Measurements from ENCODE around the gene PSG6.
"Not testable (repeated sequence)": the region's sequence is repeated elsewhere in the genome, so short reads cannot be mapped to it uniquely, and the experiment has no call there.

The PSG6 gene

DNA sequence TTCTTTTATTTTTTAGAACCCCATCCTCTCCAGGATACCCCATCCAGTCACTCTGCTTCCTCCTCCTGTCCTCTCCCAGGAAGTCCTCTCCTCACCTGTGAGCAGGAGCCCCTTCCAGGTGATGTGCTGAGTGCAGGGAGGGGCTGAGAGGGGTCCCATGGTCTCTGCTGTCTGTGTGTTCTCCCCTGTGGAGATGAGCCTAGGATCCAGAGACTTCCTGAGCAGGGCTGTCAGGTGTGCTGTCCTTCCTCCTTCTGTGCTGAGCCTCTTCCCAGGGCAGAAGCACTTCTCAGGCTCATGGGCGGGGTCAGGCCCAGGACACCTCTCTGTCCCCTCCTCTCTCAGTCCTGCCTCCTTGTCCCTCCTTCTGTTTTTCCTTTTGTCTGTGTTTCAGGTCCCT is at the start of gene PSG6:
PSG6 (minus strand) TSS at position 261 of the 400 bp plus-strand sequence; CDS start at position 159, 102 bp downstream.
- not testable (repeated sequence) for DNase-seq (ENCODE audit: low read depth)

DNA sequence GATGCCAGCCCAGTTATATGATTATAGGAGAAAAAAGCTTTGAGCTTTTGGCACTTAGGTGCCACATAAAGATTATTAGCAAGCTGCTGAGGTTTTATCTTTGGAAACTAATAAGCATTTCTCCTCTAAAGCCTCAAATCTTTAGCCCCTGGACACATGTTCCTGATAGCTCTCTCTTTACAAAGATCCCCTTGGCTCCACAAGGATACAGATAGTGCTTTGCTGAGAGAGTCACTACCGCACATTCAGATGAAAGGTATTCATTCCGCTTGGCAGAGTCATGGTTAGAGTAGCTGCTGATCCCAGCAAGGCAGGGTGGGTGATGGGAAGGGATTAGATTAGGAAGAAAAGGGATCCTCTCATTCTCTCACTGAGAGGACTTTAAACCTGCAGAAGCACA is 47.5 kb upstream of the PSG6 start:
- DNase-seq (ENCODE audit: low read depth): peak; percentile 11
- H3K4me3 ChIP-seq (ENCODE audit: low read depth, low read length): no peak overlapping the region

More for the DNA sequence above, at the start of gene PSG6:
- not testable (repeated sequence) for H3K4me3 ChIP-seq (ENCODE audit: low read depth, low read length)

DNA sequence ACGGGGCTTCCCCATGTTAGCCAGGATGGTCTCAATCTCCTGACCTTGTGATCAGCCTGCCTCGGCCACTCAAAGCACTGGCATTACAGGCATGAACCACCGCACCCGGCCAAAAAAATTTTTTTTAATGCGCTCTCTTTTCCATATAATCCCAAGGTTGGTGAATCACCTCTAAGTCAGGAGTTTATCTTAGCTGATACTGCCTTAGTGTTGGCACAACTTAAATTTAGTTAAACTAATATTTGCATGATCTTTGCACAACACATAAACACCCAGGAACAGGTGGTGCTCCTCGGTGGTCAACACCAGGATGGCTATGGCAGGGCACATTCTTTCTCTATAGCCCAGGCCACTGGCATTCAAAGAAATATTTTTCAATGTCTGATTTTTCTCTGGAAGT is 43.4 kb upstream of the PSG6 start:
- H3K4me3 ChIP-seq (ENCODE audit: low read depth, low read length): no peak overlapping the region
- DNase-seq (ENCODE audit: low read depth): no peak

DNA sequence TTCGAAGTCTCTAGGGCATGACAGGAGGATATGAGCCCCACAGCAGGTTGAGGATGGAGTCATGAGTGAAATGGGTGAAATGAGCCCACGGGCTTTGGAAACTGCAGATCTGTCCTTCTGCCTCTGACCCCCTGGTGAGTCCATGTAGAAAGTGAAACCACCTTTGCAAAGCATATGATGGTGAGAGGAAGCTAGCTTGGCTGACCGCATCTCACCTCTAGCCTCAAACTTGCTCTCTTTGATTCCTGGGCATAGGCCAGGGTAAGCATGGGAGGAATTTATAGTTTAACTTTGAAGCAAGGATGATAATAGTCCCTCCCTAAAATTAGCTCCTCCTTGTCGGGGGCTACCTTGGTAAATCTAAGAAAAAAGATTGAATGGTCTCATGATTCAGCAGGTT is 34.4 kb upstream of the PSG6 start:
- H3K4me3 ChIP-seq (ENCODE audit: low read depth, low read length); DNase-seq (ENCODE audit: low read depth): not testable (repeated sequence)

DNA sequence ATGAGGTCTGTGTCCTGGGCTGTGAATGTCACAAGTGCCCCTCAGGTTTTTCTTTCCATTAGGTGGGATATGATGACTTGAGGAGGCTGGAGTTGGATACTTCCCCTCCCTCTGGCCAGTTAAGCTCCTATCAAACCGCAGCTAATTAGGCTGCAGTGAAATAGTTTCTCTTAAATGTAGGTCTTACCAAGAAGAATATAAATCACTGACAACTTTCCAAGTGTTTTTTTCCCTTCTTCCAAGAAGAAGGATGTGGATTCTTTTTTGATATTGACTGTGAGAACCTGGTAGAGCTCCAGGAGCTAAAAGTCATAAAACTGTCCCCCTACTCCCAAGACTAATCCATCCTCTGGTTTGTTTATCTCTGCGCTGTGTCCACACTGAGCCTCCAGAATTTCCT is 33.8 kb upstream of the PSG6 start:
- not testable (repeated sequence) for DNase-seq (ENCODE audit: low read depth)

DNA sequence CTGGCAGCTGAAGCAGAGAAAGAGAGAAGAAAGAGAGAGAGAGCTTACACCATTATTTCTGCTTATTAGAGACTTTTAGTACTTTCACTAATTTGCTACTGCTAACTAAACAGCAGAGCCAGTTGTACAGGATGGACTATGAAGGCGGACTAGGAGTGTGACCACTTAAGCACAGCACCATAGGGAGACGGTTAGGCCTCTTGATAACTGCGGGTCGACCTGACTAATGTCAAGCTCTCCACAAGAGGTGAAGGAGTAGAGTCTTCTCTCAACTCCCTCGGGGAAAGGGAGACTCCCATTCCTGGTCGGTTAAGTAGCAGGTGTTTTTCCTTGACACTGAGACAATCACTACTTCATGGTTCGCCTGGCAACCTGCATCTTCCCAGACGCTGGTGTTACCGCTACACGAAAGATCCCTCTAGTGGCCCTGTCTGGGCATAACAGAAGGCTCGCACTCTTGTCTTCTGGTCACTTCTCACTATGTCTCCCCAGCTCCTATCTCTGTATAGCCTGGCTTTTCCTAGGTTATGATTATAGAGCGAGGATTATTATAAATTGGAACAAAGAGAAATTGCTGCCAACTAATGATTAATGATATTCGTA is 24.6 kb upstream of the PSG6 start:
- no peak for DNase-seq (ENCODE audit: low read depth)

More for the DNA sequence above, 33.8 kb upstream of the PSG6 start:
- not testable (repeated sequence) for H3K4me3 ChIP-seq (ENCODE audit: low read depth, low read length)

DNA sequence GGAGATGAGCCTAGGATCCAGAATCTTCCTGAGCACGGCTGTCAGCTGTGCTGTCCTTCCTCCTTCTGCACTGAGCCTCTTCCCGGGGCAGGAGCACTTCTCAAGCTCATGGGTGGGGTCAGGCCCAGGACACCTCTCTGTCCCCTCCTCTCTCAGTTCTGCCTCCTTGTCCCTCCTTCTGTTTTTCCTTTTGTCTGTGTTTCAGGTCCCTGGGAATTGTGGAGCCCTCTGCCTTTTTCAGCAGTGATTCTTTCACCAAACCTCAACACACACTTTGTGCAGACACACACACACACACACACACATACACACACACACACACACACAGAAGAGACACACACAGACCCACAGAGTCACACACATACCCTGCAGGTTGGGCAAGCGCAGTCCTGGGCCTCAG is 19.4 kb upstream of the PSG6 start, which contains the start of gene PSG7:
PSG7 (minus strand) TSS at position 101 of the 400 bp plus-strand sequence. CDS start 131 bp downstream, outside the sequence.
- DNase-seq (ENCODE audit: low read depth); H3K4me3 ChIP-seq (ENCODE audit: low read depth, low read length): not testable (repeated sequence)

More for the DNA sequence above, 24.6 kb upstream of the PSG6 start:
- no peak overlapping the region for H3K4me3 ChIP-seq (ENCODE audit: low read depth, low read length)

DNA sequence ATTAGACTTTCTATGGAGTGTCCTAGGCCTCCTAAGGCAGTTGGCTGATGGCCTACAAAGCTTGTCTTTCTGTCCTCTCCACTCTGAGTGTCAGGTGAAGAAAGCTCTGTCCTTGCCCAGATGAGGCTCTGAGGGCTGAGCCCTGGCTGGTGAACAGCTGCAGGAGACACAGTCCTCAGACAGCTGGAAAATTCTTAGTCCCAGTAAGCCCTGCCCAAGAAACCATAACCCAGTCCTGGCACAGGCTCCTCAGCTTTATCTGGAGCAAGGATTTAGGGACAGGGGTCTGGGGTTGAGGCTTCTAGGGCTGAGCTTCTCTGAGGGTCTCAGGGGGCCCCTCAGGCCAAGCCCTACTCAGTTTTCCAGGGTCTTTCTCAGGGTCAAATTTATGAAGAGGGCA is 17.0 kb upstream of the PSG6 start:
- DNase-seq (ENCODE audit: low read depth); H3K4me3 ChIP-seq (ENCODE audit: low read depth, low read length): not testable (repeated sequence)

DNA sequence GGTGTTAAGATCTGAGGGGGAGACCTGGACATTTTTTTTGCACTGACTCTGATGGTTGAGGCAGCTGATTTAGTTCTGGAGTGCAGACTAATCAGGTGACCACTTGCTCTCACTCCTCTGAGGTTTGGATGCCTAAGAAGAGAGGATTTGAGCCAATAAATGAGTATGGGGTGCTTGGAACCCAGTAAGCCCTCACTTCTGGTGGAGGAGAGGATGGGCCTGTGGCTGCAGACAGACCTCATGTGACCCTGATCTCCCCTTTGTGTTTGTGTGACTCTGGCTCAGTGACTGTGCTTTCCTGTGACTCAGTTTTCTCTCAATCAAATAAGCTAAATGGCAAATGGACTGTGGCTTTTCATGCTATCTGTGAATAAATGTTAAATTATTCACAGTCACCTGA is 16.5 kb upstream of the PSG6 start:
- not testable (repeated sequence) for H3K4me3 ChIP-seq (ENCODE audit: low read depth, low read length); DNase-seq (ENCODE audit: low read depth)

DNA sequence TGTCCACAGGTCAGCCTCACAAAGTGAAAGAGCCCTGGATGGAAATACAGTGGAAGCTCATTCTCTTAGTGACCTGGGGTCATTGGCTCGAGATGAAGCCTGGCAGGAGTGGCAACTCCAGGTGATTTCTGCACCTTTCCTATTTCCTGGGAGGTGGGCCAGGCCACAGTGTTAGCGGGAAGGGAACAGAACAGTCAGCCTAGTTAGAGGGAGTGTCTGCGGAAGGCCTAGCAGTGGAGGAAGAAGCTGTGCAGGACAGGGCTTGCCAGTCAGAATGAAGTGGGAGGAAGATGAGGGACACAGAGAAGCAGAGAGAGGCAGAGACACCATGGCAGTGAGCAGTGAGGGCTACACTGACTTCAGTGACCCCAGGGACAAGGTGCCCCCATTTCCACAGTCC is 15.7 kb upstream of the PSG6 start:
- H3K4me3 ChIP-seq (ENCODE audit: low read depth, low read length); DNase-seq (ENCODE audit: low read depth): not testable (repeated sequence)

DNA sequence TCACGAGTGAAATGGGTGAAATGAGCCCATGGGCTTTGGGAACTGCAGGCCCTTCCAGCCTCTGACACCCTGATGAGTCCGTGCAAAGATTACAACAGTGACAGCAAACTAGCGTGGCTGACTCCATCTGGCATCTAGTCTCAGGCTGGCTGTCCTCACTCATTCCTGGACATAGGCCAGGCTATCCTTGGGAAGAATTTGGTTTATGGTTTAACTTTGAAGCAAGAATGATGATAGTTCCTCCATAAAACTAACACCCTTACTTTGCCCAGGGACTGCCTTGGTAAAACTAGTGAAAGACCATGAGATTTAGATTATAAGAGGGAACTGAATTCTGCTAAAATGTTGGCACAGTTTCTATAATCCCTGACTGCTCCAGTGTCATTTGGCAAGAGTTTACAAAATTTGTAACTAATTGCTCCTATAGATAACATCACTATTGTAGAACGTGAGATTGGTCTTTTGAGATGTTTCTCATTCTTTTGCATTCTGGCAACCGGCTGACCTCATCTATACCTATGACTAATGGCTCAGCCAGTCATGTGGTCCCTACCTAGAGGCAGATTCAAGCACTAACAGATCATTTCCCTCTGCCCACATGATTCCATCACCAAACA is 14.9 kb upstream of the PSG6 start:
- peak; percentile 56 for DNase-seq (ENCODE audit: low read depth)
- not testable (repeated sequence) for H3K4me3 ChIP-seq (ENCODE audit: low read depth, low read length)

DNA sequence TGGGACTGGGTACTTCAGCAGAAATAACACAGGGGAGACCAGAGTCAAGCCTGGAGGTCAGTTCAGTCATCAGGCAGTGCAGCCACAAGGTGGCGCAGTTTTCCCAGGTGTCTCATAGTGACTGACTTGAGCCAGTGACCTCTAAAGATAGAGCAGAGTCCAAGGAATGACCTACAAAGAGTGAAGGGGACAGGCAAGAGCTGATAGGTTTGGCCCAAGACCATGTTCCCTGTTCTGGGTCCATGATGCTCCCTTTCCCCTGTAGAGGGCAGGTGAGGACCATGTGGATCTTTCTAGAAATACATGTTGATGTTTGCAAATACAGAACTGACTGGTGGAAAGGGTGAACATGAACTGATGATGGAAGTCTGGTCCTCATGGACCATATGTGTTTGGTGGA is 12.5 kb upstream of the PSG6 start:
- not testable (repeated sequence) for H3K4me3 ChIP-seq (ENCODE audit: low read depth, low read length); DNase-seq (ENCODE audit: low read depth)

DNA sequence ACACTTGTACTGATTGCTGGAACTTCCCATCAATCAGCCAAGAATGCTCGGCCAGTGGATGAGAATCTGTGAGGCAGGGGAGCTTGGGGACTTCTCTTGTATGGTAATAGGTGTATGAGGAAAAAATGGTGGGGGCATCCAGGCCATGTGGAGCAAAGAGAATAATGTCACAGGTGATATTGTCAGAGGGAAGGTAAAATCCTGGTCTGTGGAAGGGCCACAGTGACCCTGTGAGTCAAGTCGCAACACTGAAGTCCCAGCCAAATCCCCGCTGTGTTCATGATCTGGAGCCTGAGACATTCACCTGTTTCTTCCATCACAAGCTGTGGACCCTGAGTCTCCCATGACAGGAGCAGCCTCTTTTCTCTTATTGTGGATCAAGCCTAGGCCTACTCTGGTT is 11.2 kb upstream of the PSG6 start:
- DNase-seq (ENCODE audit: low read depth): no peak
- H3K4me3 ChIP-seq (ENCODE audit: low read depth, low read length): no peak overlapping the region

DNA sequence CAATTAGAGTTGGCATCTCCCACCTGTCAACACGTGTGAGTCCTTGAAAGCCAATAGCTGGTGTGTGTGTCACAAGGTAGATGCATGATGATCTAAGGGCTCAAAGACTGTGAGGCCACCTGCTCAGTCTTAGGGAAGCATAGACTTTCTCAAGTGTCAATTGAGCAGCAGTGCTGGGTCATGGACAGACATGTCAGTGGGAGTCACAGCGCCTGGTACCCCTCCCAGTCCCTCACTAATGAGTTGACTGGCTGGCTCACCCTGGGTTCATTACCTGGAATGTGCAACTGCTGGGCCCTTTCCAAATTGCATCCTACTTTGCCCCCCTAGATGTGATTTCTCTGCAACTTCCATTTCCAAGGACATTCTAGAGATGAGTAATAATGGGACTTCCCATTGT is 9.1 kb upstream of the PSG6 start:
- no peak for DNase-seq (ENCODE audit: low read depth)
- H3K4me3 ChIP-seq (ENCODE audit: low read depth, low read length): no peak overlapping the region

DNA sequence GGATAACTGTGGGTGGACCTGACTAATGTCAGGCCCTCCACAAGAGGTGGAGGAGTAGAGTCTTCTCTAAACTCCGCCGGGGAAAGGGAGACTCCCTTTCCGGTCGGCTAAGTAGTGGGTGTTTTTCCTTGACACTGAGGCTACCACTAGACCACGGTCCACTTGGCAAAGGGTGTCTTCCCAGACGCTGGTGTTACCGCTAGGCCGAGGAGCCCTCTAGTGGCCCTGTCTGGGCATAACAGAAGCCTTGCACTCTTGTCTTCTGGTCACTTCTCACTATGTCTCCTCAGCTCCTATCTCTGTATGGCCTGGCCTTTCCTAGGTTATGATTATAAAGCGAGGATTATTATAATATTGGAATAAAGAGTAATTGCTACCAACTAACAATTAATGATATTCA is 5.4 kb upstream of the PSG6 start:
- not testable (repeated sequence) for H3K4me3 ChIP-seq (ENCODE audit: low read depth, low read length)
- DNase-seq (ENCODE audit: low read depth): peak; percentile 6

DNA sequence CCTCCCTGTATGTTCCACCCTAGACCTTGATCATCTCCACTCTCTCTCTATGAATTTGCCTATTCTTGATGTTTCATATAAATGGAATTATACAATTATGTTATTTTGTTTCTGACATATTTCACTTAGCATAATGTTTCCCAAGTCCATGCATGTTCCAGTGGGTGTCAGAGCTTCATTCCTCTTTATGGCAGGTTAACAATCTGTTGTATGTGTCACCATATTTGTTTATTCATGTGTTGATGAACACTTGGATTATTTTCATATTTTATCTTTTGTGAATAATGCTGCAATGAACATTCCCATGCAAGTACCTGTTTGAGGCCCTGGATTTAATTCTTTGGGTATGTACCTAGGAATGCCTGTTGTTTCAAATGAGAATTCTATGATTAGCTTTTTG is 3.3 kb upstream of the PSG6 start:
- not testable (repeated sequence) for H3K4me3 ChIP-seq (ENCODE audit: low read depth, low read length); DNase-seq (ENCODE audit: low read depth)

DNA sequence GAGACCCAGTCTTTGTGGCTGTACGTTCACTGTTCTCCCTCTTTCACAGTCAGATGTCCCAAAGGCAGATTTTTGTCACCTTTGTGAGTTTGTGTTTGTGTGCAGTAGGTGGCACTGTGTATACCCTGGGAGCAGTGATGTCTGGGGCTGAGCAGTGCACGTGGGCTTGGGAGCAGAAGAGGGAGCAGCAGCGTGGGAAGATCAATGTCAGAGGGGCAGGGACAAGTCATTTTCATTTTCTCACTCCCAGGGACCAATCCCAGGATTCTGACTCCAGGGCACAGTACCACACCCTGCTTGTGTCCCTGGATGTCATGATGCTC is 2.0 kb upstream of the PSG6 start:
- DNase-seq (ENCODE audit: low read depth): no peak
- no peak overlapping the region for H3K4me3 ChIP-seq (ENCODE audit: low read depth, low read length)

DNA sequence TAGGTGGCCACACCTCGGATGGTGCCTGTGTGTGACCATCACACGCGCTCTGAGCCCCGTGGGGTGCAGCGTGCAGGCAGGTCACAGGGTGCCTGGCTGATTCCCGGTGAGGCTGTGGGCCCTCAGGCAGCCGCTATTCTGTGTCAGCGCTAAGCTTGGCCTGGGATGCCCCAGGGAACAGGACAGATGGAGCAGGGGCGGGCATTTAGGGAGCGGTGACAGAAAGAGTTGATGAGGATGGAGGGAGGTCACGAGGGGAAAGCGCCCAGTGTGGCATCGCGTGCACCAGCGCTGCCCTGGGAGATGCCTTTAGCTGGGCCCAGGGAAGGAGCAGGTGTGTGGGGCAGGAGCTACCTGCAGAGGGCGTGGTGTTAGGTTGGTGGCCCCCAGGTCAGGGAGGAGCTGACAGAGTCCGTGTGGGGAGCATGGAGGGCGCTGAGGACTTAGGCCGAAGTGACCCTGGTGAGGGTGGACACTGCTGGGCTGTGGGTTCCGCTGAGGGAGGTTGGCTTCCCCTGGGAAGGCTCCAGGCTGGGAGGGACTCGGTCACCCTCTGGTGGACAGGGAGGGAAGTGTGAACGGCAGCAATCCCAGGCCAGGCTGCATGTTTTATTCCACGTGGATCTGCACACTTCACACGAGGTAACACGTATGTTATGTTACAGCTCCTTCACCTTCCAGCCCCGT is 1.5 kb upstream of the PSG6 start:
- DNase-seq (ENCODE audit: low read depth); H3K4me3 ChIP-seq (ENCODE audit: low read depth, low read length): not testable (repeated sequence)

DNA sequence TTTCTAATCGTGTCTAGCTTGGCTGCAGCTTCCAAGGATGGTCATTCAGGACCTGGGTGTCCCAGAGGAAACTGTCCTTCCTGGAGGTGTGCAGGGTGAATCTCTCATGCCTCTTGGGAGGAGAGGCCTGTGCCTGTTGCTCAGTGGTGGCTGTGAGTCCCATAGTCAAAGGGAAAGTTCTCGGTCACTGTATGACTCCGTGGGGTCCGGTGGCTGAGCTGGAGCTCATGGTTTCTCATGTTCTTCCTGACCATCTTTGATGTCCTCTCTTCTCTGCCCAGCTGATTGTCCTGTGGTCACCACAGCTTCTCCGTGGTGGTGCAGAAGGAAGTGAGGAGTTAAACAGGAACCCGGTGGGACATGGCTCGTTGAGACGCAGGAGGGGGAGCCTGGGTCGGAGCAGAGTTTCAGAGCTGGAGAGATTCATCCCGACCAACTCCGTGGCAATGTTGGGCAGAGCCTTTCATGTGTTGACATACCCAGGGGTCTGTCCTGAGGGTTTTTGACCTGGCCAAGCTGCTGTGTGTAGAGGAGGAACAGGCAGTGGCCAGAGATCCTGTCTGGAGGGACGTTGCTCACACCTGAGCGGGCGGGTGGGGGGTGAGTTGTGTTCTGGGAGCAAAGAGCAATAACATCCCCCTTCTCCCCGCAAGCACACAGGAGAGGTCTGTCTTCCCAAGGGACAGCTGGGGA is 829 bp upstream of the PSG6 start:
- DNase-seq (ENCODE audit: low read depth); H3K4me3 ChIP-seq (ENCODE audit: low read depth, low read length): not testable (repeated sequence)

DNA sequence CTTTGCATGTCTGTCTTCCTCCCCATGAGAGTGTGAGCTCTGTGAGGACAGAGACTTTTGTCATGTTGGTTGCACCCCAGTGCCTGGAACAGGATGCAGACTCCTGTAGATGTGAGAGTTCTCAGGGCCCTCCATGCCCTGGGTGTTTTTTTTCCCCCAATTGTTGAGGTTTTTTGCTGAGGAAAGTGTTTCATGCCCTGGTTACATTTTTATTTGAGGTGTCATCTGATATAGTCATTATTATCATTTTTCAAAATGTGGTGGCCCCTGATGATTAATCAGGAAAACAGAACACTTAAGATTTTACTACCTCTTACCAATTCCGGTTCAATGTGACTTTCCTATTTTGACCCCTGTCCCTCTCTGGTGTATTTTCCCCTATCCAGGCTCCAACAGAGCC is 763 bp downstream of the PSG6 start:
- not testable (repeated sequence) for DNase-seq (ENCODE audit: low read depth); H3K4me3 ChIP-seq (ENCODE audit: low read depth, low read length)
